ENCODE data around the gene FBXL3.

The FBXL3 gene

DNA sequence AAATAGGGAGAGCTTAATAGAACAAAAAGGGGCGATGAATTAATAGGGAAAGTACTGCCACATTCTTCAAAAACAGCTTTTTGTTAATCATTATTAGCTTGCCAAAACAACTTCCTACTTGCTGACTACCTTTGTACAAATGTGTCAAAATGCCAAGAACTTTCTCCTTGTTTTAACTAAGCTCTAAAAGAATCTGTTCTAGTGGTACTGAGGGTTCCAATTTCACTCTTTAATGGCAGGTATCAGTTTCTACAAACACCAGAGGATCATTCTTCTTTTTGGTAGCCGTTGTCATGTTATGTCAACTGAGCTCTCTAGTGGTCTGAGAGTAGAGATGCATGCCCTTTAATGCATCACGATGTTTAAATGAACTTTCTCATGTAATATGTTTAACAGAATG is 29.4 kb upstream of the FBXL3 start:
- H3K4me3 ChIP-seq (ENCODE audit: control insufficient read depth, low read depth, low read length), result no peak overlapping the region
- DNase-seq (ENCODE audit: low read depth), result no peak
- TF ChIP-seq, protein P1, sequence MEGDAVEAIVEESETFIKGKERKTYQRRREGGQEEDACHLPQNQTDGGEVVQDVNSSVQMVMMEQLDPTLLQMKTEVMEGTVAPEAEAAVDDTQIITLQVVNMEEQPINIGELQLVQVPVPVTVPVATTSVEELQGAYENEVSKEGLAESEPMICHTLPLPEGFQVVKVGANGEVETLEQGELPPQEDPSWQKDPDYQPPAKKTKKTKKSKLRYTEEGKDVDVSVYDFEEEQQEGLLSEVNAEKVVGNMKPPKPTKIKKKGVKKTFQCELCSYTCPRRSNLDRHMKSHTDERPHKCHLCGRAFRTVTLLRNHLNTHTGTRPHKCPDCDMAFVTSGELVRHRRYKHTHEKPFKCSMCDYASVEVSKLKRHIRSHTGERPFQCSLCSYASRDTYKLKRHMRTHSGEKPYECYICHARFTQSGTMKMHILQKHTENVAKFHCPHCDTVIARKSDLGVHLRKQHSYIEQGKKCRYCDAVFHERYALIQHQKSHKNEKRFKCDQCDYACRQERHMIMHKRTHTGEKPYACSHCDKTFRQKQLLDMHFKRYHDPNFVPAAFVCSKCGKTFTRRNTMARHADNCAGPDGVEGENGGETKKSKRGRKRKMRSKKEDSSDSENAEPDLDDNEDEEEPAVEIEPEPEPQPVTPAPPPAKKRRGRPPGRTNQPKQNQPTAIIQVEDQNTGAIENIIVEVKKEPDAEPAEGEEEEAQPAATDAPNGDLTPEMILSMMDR (conservative IDR thresholded peaks at IDR 0.05; ENCODE audit: control insufficient read depth, insufficient read depth, low read depth, low read length), result no peak

DNA sequence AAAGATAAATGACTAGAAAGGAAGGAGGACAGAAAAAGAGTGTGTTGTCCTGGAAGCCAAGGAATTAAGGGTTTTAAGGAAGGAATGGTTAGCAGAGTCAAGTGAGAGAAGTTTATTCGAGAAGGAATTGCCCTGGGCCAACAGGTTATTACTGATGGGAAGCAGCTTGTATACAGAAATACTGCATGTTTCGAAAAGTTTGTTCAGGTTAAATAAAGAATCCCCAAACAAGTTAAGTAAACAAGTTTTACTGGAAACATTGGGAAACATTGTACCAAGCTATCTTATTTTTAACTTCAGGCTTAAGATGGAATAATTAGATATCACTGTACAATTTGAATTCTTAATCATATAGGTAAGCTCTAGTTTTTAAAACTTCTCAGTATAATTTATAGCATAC is 28.2 kb upstream of the FBXL3 start:
- no peak overlapping the region for H3K4me3 ChIP-seq (ENCODE audit: control insufficient read depth, low read depth, low read length)
- no peak for DNase-seq (ENCODE audit: low read depth)
- TF ChIP-seq, protein P1 (conservative IDR thresholded peaks at IDR 0.05; ENCODE audit: control insufficient read depth, insufficient read depth, low read depth, low read length), result no peak

DNA sequence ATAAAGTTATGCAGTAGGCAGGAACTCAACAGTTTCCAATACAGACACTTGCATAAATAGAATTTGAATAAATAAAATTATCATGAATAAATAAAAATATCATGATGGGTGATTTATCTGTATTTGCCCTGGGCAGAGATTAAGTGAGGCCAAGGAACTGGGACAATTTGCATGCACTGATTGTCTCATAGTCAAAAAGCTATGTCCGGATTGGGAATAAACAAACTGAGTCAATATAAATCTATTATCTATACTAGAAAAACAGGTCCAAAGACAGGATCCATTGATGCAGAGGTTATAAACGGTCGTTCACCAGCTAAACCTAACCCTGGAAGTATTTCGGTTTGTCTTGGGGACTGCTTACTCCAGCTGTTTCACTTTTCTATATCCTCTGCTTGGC is 26.2 kb upstream of the FBXL3 start:
- H3K4me3 ChIP-seq (ENCODE audit: control insufficient read depth, low read depth, low read length), result no peak overlapping the region
- no peak for DNase-seq (ENCODE audit: low read depth)
- TF ChIP-seq, protein P1 (conservative IDR thresholded peaks at IDR 0.05; ENCODE audit: control insufficient read depth, insufficient read depth, low read depth, low read length), result no peak

DNA sequence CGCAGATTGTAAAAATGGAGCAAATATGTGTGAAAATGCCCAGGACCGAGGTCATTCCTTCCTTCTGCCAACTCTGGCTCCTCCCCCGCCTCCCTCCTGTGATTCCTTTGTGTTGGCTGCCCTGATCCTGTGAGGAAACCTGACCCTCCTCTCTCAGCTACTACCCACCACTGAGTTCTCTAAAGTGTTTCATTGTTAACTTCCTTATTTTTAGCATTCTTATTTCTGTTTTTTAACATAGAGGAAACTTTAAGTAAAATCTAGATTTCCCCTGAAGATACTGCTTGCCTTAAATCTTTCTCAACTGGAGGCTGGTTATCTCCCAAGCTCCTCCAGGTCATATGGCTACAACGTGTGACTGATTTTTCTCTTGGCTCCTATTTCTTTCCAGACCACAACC is 21.7 kb upstream of the FBXL3 start:
- TF ChIP-seq, protein P1 (conservative IDR thresholded peaks at IDR 0.05; ENCODE audit: control insufficient read depth, insufficient read depth, low read depth, low read length), result no peak
- H3K4me3 ChIP-seq (ENCODE audit: control insufficient read depth, low read depth, low read length), result no peak overlapping the region
- no peak for DNase-seq (ENCODE audit: low read depth)

DNA sequence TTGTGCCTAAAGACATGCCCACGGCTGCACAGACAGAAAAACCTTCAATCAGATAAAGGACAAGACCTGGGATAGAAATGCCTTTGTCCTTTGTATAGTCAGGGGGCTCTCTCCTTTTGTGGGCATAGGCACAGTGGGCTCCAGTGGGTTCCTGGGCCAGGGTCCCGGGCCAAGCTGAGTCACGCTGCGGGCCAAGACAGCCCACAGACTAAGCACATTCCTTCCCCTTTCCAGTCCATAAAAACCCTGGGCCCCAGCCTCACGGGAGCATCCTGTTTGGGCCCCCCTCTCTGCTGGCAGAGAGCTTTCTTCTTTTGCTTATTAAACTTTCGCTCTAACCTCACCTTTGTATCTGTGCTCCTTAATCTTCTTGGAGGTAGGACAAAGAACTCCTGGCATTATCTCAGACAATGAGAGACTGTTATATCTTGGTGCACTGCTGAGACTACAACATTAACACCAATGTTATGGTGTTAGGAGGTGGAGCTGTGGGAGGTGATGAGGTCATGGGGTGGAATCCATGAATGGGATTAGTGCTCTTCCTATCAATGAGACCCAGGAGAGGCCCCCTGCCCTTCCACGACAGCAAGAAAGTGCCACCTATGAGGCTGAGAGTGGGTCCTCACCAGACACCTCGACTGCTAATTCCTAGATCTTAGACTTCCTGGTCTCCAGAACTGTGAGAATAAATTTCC is 20.8 kb upstream of the FBXL3 start:
- no peak overlapping the region for H3K4me3 ChIP-seq (ENCODE audit: control insufficient read depth, low read depth, low read length)
- DNase-seq (ENCODE audit: low read depth), result no peak
- TF ChIP-seq, protein P1 (conservative IDR thresholded peaks at IDR 0.05; ENCODE audit: control insufficient read depth, insufficient read depth, low read depth, low read length), result no peak

DNA sequence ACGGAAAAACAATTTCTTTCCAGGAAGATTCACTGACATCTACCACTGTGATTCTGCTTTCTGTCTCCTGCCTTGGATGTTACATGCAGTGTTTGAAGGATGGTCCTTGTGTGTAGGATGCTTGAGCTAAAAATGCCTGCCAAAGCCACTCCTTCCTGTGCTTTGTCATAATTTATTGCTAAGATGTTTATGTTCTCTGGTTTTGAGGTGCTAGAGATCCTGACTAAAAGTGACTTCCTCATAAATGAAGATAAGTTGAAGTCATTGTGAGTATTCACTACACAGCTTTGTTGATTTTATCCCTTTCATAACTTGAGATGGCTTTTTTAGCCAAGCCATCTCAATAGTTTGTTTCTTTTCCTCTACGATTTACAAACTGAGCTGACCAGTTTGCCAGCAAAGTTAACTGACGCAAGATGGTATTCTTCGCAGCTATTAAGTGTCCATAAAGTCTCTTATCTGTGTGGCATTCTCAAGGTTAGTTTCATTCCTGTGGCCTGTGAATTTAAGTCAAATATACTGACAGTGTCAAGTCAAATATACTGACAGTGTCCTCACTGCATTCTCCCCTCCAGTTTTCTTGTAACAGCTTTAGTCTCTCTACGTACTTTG is 15.7 kb upstream of the FBXL3 start:
- TF ChIP-seq, protein P1 (conservative IDR thresholded peaks at IDR 0.05; ENCODE audit: control insufficient read depth, insufficient read depth, low read depth, low read length), result no peak
- DNase-seq (ENCODE audit: low read depth), result no peak
- H3K4me3 ChIP-seq (ENCODE audit: control insufficient read depth, low read depth, low read length), result no peak overlapping the region

Measured in fibroblast of mammary gland (primary cell).